ENCODE data around the gene HOXC9. TPM values are rescaled to one million over a fixed set of nuclear protein-coding genes. Genes with fewer than 3 reads are reported as not detected.

The HOXC9 gene
- total RNA-seq, 1 experiment from 2014 or later, result not detected

- Mint-ChIP-seq H3K4me3 (no peak overlapping the region), H3K27ac (no peak overlapping the region), H3K9me3 (no peaks in the 10 kb centered on the region), H3K36me3 (no peaks in the 10 kb centered on the region), H3K4me1 (peaks cover 50% of the 10 kb centered on the region), H3K27me3 (ENCODE audit: low read depth) (peaks cover 100% of the 10 kb centered on the region)
- ChIA-PET CTCF (interaction anchor here (0.8 to 1.6 kb wide), 6 partner anchors 66 to 164 kb away, joined by 3 to 8 read pairs (median 6); partner anchors contain the start of gene HOXC10), POLR2A (no interaction called here)
- TF ChIP-seq ZSCAN18 (CRISPR knock-in tag; IDR thresholded peaks at IDR 0.05) (no peak), RELA (CRISPR knock-in tag; IDR thresholded peaks at IDR 0.05; ENCODE audit: borderline replicate concordance) (no peak), ZNF671 (CRISPR knock-in tag; IDR thresholded peaks at IDR 0.05) (no peak), ZNF121 (CRISPR knock-in tag; IDR thresholded peaks at IDR 0.05) (no peak)
- ATAC-seq (no peak), DNase-seq (ENCODE audit: low spot score) (no peak)
Measured at GRCh38 chr12:54050482-54050810, 50.5 kb downstream of the HOXC9 start.

- ChIA-PET CTCF (interaction anchor here (0.8 to 3.0 kb wide), 6 partner anchors 17 to 163 kb away, joined by 3 to 10 read pairs (median 6); partner anchors contain the start of gene HOXC10), POLR2A (no interaction called here)
- Mint-ChIP-seq H3K36me3 (no peaks in the 10 kb centered on the region), H3K27ac (no peak overlapping the region), H3K4me3 (no peak overlapping the region), H3K4me1 (peaks cover 58% of the 10 kb centered on the region), H3K27me3 (ENCODE audit: low read depth) (peaks cover 100% of the 10 kb centered on the region), H3K9me3 (no peaks in the 10 kb centered on the region)
- ATAC-seq, result peak; percentile 10
- peak; percentile 41 for DNase-seq (ENCODE audit: low spot score)
- TF ChIP-seq ZSCAN18 (CRISPR knock-in tag; IDR thresholded peaks at IDR 0.05) (no peak), ATF6 (CRISPR knock-in tag; IDR thresholded peaks at IDR 0.05) (no peak), CREB1 (CRISPR knock-in tag; IDR thresholded peaks at IDR 0.05) (no peak), ESRRA (CRISPR knock-in tag; IDR thresholded peaks at IDR 0.05; ENCODE audit: borderline replicate concordance) (no peak), RELA (CRISPR knock-in tag; IDR thresholded peaks at IDR 0.05; ENCODE audit: borderline replicate concordance) (no peak), HMGXB4 (CRISPR knock-in tag; IDR thresholded peaks at IDR 0.05) (no peak), MAX (CRISPR knock-in tag; IDR thresholded peaks at IDR 0.05) (no peak), TEAD1 (CRISPR knock-in tag; IDR thresholded peaks at IDR 0.05) (no peak), ZMAT4 (CRISPR knock-in tag; IDR thresholded peaks at IDR 0.05) (no peak), ZNF138 (CRISPR knock-in tag; conservative IDR thresholded peaks at IDR 0.05) (no peak), ATF2 (CRISPR knock-in tag; IDR thresholded peaks at IDR 0.05; ENCODE audit: borderline replicate concordance, low read depth) (no peak), NR3C1 (CRISPR knock-in tag; conservative IDR thresholded peaks at IDR 0.05; ENCODE audit: low read depth) (no peak), ZNF532 (CRISPR knock-in tag; IDR thresholded peaks at IDR 0.05; ENCODE audit: borderline replicate concordance) (no peak), RORB (CRISPR knock-in tag; IDR thresholded peaks at IDR 0.05) (no peak), ZNF232 (CRISPR knock-in tag; IDR thresholded peaks at IDR 0.05) (no peak), TEAD4 (CRISPR knock-in tag; IDR thresholded peaks at IDR 0.05) (no peak)
Measured at GRCh38 chr12:54051026-54051842, 51.3 kb downstream of the HOXC9 start.

Data from WTC11 (cell line).